ENCODE results near the gene PAK6.

The PAK6 gene

GRCh38 chr15:40241269-40242212, 2.7 kb downstream of the PAK6 start:
- no peak for DNase-seq

- DNase-seq: no peak
These were observed 3.3 kb downstream of the PAK6 start for GRCh38 chr15:40242213-40242599.

- no peak for DNase-seq
These were observed 3.7 kb downstream of the PAK6 start for GRCh38 chr15:40242601-40243000.

GRCh38 chr15:40243126-40243810, 4.4 kb downstream of the PAK6 start:
- DNase-seq: no peak

- no peak for DNase-seq
These were observed 6.2 kb downstream of the PAK6 start for GRCh38 chr15:40244961-40245523.

GRCh38 chr15:40245666-40246450, 7.0 kb downstream of the PAK6 start:
- no peak for DNase-seq

GRCh38 chr15:40246496-40247280, 7.8 kb downstream of the PAK6 start:
- no peak for DNase-seq

GRCh38 chr15:40247406-40247971, 8.6 kb downstream of the PAK6 start:
- no peak for DNase-seq

- DNase-seq: no peak
These were observed 9.3 kb downstream of the PAK6 start for GRCh38 chr15:40248006-40248783.

- DNase-seq: peak; percentile 71
These were observed 10.8 kb downstream of the PAK6 start for GRCh38 chr15:40249477-40250303.

- no peak for DNase-seq
These were observed 11.4 kb downstream of the PAK6 start for GRCh38 chr15:40250304-40250656.

GRCh38 chr15:40250771-40251483, 12.1 kb downstream of the PAK6 start:
- no peak for DNase-seq

- DNase-seq: no peak
These were observed 12.8 kb downstream of the PAK6 start for GRCh38 chr15:40251486-40252140.

GRCh38 chr15:40252141-40252437, 13.2 kb downstream of the PAK6 start:
- DNase-seq: no peak

- DNase-seq: no peak
These were observed 13.7 kb downstream of the PAK6 start for GRCh38 chr15:40252438-40253166.

GRCh38 chr15:40253167-40253790, 14.4 kb downstream of the PAK6 start:
- DNase-seq: no peak

GRCh38 chr15:40254452-40254851, 15.6 kb downstream of the PAK6 start:
- DNase-seq: no peak

GRCh38 chr15:40255033-40255432, 16.2 kb downstream of the PAK6 start:
- no peak for DNase-seq

Data from EL (cell line).